ENCODE measurements around the gene RNF8. TPM values are rescaled to one million over a fixed set of nuclear protein-coding genes. Genes with fewer than 3 reads are reported as not detected.

Gene RNF8
- total RNA-seq, 1 experiment from 2014 or later, result 35.9 TPM

- DNase-seq (ENCODE audit: low spot score) (no peak), ATAC-seq (no peak)
- no peaks in the 10 kb centered on the region for H3K27me3 Mint-ChIP-seq (ENCODE audit: low read depth)
- H3K27ac Mint-ChIP-seq, result no peak overlapping the region
- CTCF ChIA-PET, result interaction anchor here (0.7 to 2.1 kb wide), 3 partner anchors 58 to 309 kb away, joined by 3 to 10 read pairs (median 3); no protein-coding TSS in a partner anchor
- POLR2A ChIA-PET, result no interaction called here
- no peak for TF ChIP-seq ESRRA (CRISPR knock-in tag; IDR thresholded peaks at IDR 0.05; ENCODE audit: borderline replicate concordance)
- TF ChIP-seq ZNF416 (CRISPR knock-in tag; IDR thresholded peaks at IDR 0.05), result no peak
- no peak for TF ChIP-seq ZNF396 (CRISPR knock-in tag; IDR thresholded peaks at IDR 0.05; ENCODE audit: borderline replicate concordance)
- TF ChIP-seq JUN (CRISPR knock-in tag; IDR thresholded peaks at IDR 0.05), result no peak
- TF ChIP-seq NFYB (CRISPR knock-in tag; conservative IDR thresholded peaks at IDR 0.05; ENCODE audit: low read depth), result no peak
- no peak for TF ChIP-seq CREB1 (CRISPR knock-in tag; IDR thresholded peaks at IDR 0.05)
- TF ChIP-seq ZNF121 (CRISPR knock-in tag; IDR thresholded peaks at IDR 0.05), result no peak
- TF ChIP-seq ATF6 (CRISPR knock-in tag; IDR thresholded peaks at IDR 0.05), result no peak
- no peak for TF ChIP-seq HMGXB4 (CRISPR knock-in tag; IDR thresholded peaks at IDR 0.05)
- TF ChIP-seq NR3C1 (CRISPR knock-in tag; conservative IDR thresholded peaks at IDR 0.05; ENCODE audit: low read depth), result no peak
- TF ChIP-seq MYBL2 (CRISPR knock-in tag; IDR thresholded peaks at IDR 0.05), result no peak
- TF ChIP-seq USF1 (CRISPR knock-in tag; IDR thresholded peaks at IDR 0.05), result no peak
- TF ChIP-seq PRRX2 (CRISPR knock-in tag; IDR thresholded peaks at IDR 0.05), result no peak
- TF ChIP-seq ZNF281 (CRISPR knock-in tag; IDR thresholded peaks at IDR 0.05), result no peak
- TF ChIP-seq, protein P1, sequence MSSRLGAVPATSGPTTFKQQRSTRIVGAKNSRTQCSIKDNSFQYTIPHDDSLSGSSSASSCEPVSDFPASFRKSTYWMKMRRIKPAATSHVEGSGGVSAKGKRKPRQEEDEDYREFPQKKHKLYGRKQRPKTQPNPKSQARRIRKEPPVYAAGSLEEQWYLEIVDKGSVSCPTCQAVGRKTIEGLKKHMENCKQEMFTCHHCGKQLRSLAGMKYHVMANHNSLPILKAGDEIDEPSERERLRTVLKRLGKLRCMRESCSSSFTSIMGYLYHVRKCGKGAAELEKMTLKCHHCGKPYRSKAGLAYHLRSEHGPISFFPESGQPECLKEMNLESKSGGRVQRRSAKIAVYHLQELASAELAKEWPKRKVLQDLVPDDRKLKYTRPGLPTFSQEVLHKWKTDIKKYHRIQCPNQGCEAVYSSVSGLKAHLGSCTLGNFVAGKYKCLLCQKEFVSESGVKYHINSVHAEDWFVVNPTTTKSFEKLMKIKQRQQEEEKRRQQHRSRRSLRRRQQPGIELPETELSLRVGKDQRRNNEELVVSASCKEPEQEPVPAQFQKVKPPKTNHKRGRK (CRISPR knock-in tag; IDR thresholded peaks at IDR 0.05; ENCODE audit: borderline replicate concordance), result no peak
- TF ChIP-seq CDX4 (CRISPR knock-in tag; IDR thresholded peaks at IDR 0.05; ENCODE audit: borderline replicate concordance), result no peak
- TF ChIP-seq SMAD4 (CRISPR knock-in tag; IDR thresholded peaks at IDR 0.05), result no peak
- no peaks in the 10 kb centered on the region for H3K9me3 Mint-ChIP-seq
- H3K4me1 Mint-ChIP-seq, result no peaks in the 10 kb centered on the region
- H3K4me3 Mint-ChIP-seq, result no peak overlapping the region
- H3K36me3 Mint-ChIP-seq, result peaks cover 39% of the 10 kb centered on the region
Measured at GRCh38 chr6:37382994-37383765, 29.4 kb downstream of the RNF8 start.

Data from WTC11 (cell line).